GM18861 (cell line): ENCODE results near the gene CDK14.

Experiments used
- ATAC-seq: cut with Tn5 transposase; IDR thresholded peaks from one replicate; pipeline ENCODE4 v1.9.1; 2021; ENCODE audit not compliant: unreplicated experiment

CDK14 gene

GRCh38 chr7:90933984-90934383 lies 337.9 kb downstream of the CDK14 start:
- no peak for ATAC-seq

- no peak for ATAC-seq
These were observed 342.2 kb downstream of the CDK14 start for GRCh38 chr7:90938371-90938770.

- no peak for ATAC-seq
These were observed 343.5 kb downstream of the CDK14 start for GRCh38 chr7:90939666-90940065.

- ATAC-seq, result no peak
These were observed 347.9 kb downstream of the CDK14 start for GRCh38 chr7:90944021-90944420.

GRCh38 chr7:90945104-90945787 lies 349.1 kb downstream of the CDK14 start:
- ATAC-seq, result no peak

GRCh38 chr7:90946730-90947501 lies 350.8 kb downstream of the CDK14 start:
- no peak for ATAC-seq

- ATAC-seq, result no peak
These were observed 352.0 kb downstream of the CDK14 start for GRCh38 chr7:90948085-90948484.

- ATAC-seq, result no peak
These were observed 355.1 kb downstream of the CDK14 start for GRCh38 chr7:90951229-90951628.

- no peak for ATAC-seq
These were observed 356.1 kb downstream of the CDK14 start for GRCh38 chr7:90951986-90952954.

GRCh38 chr7:90955641-90956207 lies 359.6 kb downstream of the CDK14 start:
- no peak for ATAC-seq

GRCh38 chr7:90957883-90958282 lies 361.8 kb downstream of the CDK14 start:
- ATAC-seq, result no peak

- no peak for ATAC-seq
These were observed 362.5 kb downstream of the CDK14 start for GRCh38 chr7:90958647-90959046.

GRCh38 chr7:90961037-90961725 lies 365.1 kb downstream of the CDK14 start:
- no peak for ATAC-seq

GRCh38 chr7:90965211-90965610 lies 369.1 kb downstream of the CDK14 start:
- ATAC-seq, result no peak

GRCh38 chr7:90966346-90966745 lies 370.2 kb downstream of the CDK14 start:
- ATAC-seq, result no peak

- no peak for ATAC-seq
These were observed 372.8 kb downstream of the CDK14 start for GRCh38 chr7:90968871-90969270.

GRCh38 chr7:90972906-90973550 lies 376.9 kb downstream of the CDK14 start:
- ATAC-seq, result no peak

GRCh38 chr7:90977056-90977455 lies 380.9 kb downstream of the CDK14 start:
- ATAC-seq, result no peak

GRCh38 chr7:90980545-90980944 lies 384.4 kb downstream of the CDK14 start:
- ATAC-seq, result no peak

GRCh38 chr7:90982228-90982627 lies 386.1 kb downstream of the CDK14 start:
- no peak for ATAC-seq
